Stomach (tissue), 4 donors: ENCODE results near the gene LAYN.

Experiments used
- CTCF ChIP-seq, 7 experiments: fragments of 450-650 bp in 4 of 7; fragments of 200-600 bp in 3 of 7; sonication (generic) in 3 of 7; IDR thresholded peaks; one replicate each; pipeline ENCODE4 v1.5.1; 2016 to 2019; ENCODE audit warnings: antibody characterized with exemption in 7 of 7, control low read depth in 2 of 7, mild to moderate bottlenecking in 1 of 7
- EP300 ChIP-seq: sonication (generic); formaldehyde crosslinking; IDR thresholded peaks from one replicate; pipeline ENCODE4 v1.6.1; 2017; ENCODE audit warnings: antibody characterized with exemption
- POLR2A ChIP-seq, 4 donors: fragments of 450-650 bp; IDR thresholded peaks; one replicate each; pipeline ENCODE4 v1.6.1; 2016; ENCODE audit warnings: antibody characterized with exemption in 4 of 4, control low read depth in 2 of 4, mild to moderate bottlenecking in 1 of 4, moderate library complexity in 1 of 4
- POLR2AphosphoS5 ChIP-seq, 3 donors: sonication (generic); formaldehyde crosslinking; IDR thresholded peaks; one replicate each; pipeline ENCODE4 v1.6.1; 2016; ENCODE audit warnings: antibody characterized with exemption in 3 of 3

GRCh38 chr11:111585371-111585770 lies 44.9 kb downstream of the LAYN start:
- TF ChIP-seq CTCF (IDR thresholded peaks at IDR 0.05) (no peak), POLR2AphosphoS5 (IDR thresholded peaks at IDR 0.05) (no peak), POLR2A (IDR thresholded peaks at IDR 0.05) (no peak), EP300 (no peak)
